Measurements from ENCODE around the gene PTTG1IP2. TPM values are rescaled to one million over a fixed set of nuclear protein-coding genes. Genes with fewer than 3 reads are reported as not detected.
A peak's percentile ranks its signal among the peaks of the same experiment; 100 is the strongest.

Gene PTTG1IP2
- total RNA-seq, 1 donor from 2014 or later, result not detected

DNA sequence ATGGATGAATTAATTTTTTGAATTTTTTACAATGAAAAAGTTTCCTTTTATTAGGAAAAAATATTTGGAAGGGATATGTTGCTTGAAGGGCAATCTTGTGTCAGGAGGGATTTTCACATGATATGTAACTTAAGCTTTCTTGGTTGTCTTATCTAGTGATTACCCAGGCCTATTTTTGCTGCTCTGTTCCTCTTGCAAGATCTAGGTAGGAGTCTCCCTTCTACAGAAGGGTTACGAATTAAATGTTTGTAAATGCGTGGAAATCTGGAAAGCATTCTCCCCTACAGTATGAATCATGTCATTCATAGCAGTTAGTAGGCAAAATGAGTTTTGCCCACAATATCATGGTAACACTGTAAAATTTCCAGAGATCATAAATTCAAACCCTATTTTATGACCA, 69.0 kb downstream of the PTTG1IP2 start:
- TF ChIP-seq, protein P1, sequence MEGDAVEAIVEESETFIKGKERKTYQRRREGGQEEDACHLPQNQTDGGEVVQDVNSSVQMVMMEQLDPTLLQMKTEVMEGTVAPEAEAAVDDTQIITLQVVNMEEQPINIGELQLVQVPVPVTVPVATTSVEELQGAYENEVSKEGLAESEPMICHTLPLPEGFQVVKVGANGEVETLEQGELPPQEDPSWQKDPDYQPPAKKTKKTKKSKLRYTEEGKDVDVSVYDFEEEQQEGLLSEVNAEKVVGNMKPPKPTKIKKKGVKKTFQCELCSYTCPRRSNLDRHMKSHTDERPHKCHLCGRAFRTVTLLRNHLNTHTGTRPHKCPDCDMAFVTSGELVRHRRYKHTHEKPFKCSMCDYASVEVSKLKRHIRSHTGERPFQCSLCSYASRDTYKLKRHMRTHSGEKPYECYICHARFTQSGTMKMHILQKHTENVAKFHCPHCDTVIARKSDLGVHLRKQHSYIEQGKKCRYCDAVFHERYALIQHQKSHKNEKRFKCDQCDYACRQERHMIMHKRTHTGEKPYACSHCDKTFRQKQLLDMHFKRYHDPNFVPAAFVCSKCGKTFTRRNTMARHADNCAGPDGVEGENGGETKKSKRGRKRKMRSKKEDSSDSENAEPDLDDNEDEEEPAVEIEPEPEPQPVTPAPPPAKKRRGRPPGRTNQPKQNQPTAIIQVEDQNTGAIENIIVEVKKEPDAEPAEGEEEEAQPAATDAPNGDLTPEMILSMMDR (IDR thresholded peaks at IDR 0.05; ENCODE audit: unreplicated experiment), result no peak
- H3K36me3 Mint-ChIP-seq, result no peaks in the 10 kb centered on the region

DNA sequence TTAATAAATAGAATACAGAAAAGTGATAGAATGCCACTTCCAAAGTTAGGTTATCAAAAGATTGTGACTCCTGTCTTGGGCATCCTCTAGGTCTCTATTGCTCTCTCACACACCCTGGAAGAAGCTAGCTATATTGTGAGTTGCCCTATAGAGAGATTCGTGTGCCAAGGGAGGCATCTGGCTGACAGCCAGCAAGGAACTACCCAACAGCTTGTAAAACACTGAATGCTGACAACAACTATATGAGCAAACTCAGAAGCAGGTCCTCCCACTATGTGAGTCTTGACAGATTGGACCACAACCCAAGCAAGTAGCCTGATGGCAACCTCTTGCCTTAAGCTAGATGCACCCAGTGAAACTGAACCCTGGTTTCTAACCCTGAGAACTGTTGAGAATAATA, 71.0 kb downstream of the PTTG1IP2 start:
- DNase-seq (ENCODE audit: low spot score in 2 of 2, unreplicated experiment in 2 of 2), result no peak
- H3K4me3 Mint-ChIP-seq, result no peak overlapping the region

More for the DNA sequence above, 69.0 kb downstream of the PTTG1IP2 start:
- no peak for DNase-seq (ENCODE audit: low spot score in 2 of 2, unreplicated experiment in 2 of 2)
- Mint-ChIP-seq H3K4me1 (no peaks in the 10 kb centered on the region), H3K27me3 (ENCODE audit: low read depth) (peaks cover 1% of the 10 kb centered on the region), H3K9me3 (no peaks in the 10 kb centered on the region), H3K27ac (no peak overlapping the region), H3K4me3 (no peak overlapping the region)

DNA sequence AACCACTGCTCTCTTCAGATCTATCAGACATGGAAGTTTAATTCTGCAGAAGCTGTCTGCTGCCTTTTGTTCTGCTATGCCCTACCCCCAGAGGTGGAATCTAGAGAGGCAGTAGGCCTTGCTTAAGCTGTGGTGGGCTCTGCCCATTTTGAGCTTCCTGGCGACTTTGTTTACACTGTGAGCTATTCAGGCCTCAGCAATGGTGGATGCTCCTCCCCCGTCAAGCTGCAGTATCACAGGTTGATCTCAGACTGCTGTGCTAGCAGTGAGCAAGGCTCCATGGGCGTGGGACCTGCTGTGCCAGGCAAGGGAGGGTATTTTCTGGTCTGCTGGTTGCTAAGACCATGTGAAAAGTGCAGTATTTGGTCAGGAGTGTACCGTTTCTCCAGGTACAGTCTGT, 81.6 kb downstream of the PTTG1IP2 start:
- TF ChIP-seq, protein P1 (IDR thresholded peaks at IDR 0.05; ENCODE audit: unreplicated experiment), result no peak
- H3K27me3 Mint-ChIP-seq (ENCODE audit: low read depth), result no peaks in the 10 kb centered on the region
- H3K9me3 Mint-ChIP-seq, result peaks cover 29% of the 10 kb centered on the region
- no peak overlapping the region for H3K4me3 Mint-ChIP-seq
- H3K4me1 Mint-ChIP-seq, result no peaks in the 10 kb centered on the region
- H3K27ac Mint-ChIP-seq, result no peak overlapping the region
- H3K36me3 Mint-ChIP-seq, result peaks cover 2% of the 10 kb centered on the region
- no peak for DNase-seq (ENCODE audit: low spot score in 2 of 2, unreplicated experiment in 2 of 2)

More for the DNA sequence above, 71.0 kb downstream of the PTTG1IP2 start:
- no peaks in the 10 kb centered on the region for H3K9me3 Mint-ChIP-seq
- H3K27me3 Mint-ChIP-seq (ENCODE audit: low read depth), result peaks cover 1% of the 10 kb centered on the region
- TF ChIP-seq, protein P1 (IDR thresholded peaks at IDR 0.05; ENCODE audit: unreplicated experiment), result no peak
- H3K36me3 Mint-ChIP-seq, result no peaks in the 10 kb centered on the region
- no peaks in the 10 kb centered on the region for H3K4me1 Mint-ChIP-seq
- no peak overlapping the region for H3K27ac Mint-ChIP-seq

DNA sequence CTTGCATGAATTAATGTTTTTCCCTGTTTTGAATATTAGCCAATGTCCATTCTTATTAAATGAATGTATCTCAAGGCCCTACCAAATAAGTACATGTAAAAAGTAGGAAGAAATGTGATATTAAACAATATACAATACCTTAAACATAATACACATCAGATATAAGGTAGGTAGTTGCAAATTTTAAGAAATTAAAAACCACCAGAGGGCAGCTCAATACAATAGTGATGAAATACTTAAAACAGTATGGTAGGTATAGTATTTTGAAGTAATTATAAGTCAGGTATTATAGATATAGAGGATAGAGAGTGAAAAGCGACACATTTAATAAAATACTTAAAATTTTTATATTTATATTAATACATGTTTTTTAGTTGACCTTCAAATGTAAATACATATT, 83.1 kb downstream of the PTTG1IP2 start:
- DNase-seq (ENCODE audit: low spot score in 2 of 2, unreplicated experiment in 2 of 2), result no peak
- TF ChIP-seq, protein P1 (IDR thresholded peaks at IDR 0.05; ENCODE audit: unreplicated experiment), result peak; percentile 15
- H3K27ac Mint-ChIP-seq, result no peak overlapping the region

DNA sequence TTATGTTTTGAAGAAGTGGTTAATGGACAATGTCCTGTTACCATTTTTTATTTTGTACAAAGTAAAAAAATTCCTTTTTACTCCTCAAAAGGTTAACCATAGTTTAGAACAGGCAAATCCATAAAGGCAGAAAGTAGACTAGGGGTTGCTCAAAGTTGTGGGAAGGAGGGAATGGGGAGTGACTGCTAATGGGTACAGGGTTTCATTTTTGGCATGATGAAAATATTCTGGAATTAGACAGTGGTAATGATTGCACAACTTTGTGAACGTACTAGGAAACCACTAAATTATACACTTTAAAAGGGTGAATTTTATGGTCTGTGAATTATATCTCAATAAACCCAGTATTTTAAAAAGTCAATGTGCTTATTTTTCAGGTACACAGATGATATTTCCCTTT, 91.3 kb downstream of the PTTG1IP2 start:
- H3K9me3 Mint-ChIP-seq, result peaks cover 6% of the 10 kb centered on the region
- TF ChIP-seq, protein P1 (IDR thresholded peaks at IDR 0.05; ENCODE audit: unreplicated experiment), result no peak
- no peak overlapping the region for H3K4me3 Mint-ChIP-seq
- no peak overlapping the region for H3K27ac Mint-ChIP-seq
- DNase-seq (ENCODE audit: low spot score in 2 of 2, unreplicated experiment in 2 of 2), result no peak
- no peaks in the 10 kb centered on the region for H3K4me1 Mint-ChIP-seq
- H3K27me3 Mint-ChIP-seq (ENCODE audit: low read depth), result no peaks in the 10 kb centered on the region
- H3K36me3 Mint-ChIP-seq, result no peaks in the 10 kb centered on the region

More for the DNA sequence above, 83.1 kb downstream of the PTTG1IP2 start:
- Mint-ChIP-seq H3K9me3 (peaks cover 28% of the 10 kb centered on the region), H3K36me3 (peaks cover 2% of the 10 kb centered on the region), H3K27me3 (ENCODE audit: low read depth) (no peaks in the 10 kb centered on the region), H3K4me3 (no peak overlapping the region), H3K4me1 (no peaks in the 10 kb centered on the region)

Other genes with a start within 250 kb of the PTTG1IP2 start
- gene CFAP69, start 224.5 kb upstream of the PTTG1IP2 start, total RNA-seq, result 3.7 to 4.8 TPM (median 4.6 TPM) in 3 replicates
- gene FAM237B, start 148.3 kb upstream of the PTTG1IP2 start, total RNA-seq, result not detected in 3 replicates
- 20.8 to 25.6 TPM (median 23.8 TPM) in 3 replicates for gene GTPBP10, start 122.9 kb upstream of the PTTG1IP2 start, total RNA-seq
- 33.1 to 35.8 TPM (median 33.5 TPM) in 3 replicates for gene CLDN12, start 66.2 kb upstream of the PTTG1IP2 start, total RNA-seq
- 64.6 to 70.4 TPM (median 68.5 TPM) in 3 replicates for gene CDK14, start 126.7 kb downstream of the PTTG1IP2 start, total RNA-seq